Measurements from ENCODE around the gene CAMKMT. TPM values are rescaled to one million over a fixed set of nuclear protein-coding genes. Genes with fewer than 3 reads are reported as not detected.

The CAMKMT gene
- total RNA-seq, 4 donors from 2014 or later = 4.5 to 57.9 (median 15.4) TPM

DNA sequence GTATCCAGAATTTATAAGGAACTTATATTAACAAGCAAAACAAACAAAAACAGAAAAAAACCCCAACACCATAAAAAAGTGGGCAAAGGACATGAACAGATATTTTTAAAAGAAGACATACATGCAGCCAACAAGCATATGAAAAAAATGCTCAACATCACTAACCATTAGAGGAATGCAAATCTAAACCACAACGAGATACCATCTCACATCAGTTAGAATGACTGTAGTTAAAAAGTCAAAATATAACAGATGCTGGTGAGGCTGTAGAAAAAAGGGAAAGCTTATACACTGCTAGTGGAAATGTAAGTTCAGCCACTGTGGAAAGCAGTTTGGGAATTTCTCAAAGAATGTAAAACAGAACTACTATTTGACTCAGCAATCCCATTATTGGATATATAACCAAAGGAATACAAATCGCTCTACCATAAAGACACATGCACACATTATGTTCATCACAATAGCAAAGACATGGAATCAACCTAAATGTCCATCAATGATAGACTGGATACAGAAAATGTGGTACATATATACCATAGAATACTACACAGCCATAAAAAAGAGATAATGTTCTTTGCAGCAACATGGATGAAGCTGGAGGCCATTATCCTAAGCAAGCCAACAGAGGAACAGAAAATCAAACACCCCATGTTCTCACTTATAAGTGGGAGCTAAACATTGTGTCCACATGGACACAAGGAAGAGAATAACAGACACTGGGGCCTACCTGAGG lies 25.8 kb upstream of the CAMKMT start:
- H3K9me3 ChIP-seq = no peaks in the 10 kb centered on the region
- 83 to 89% methylated on average over 2 of the region's 2 CpGs for WGBS, 2 donors (ENCODE audit: low coverage in 1 of 2)
- peaks cover 0 to 52% (median 25%) of the 10 kb centered on the region in 4 donors for H3K36me3 ChIP-seq
- in situ Hi-C loops (cut with MboI; ENCODE audit: low pct_ligation_motif_present in 1 of 4, low pct_unique_long_range_greater_than_20kb in 1 of 4, low sequenced_read_pairs in 3 of 4) (no loop called here), intact Hi-C loops (cut with DNase I; ENCODE audit: low total_unique reads) (no loop called here)
- no peak for DNase-seq
- no peaks in the 10 kb centered on the region for H3K4me1 ChIP-seq
- no peak overlapping the region for H3K27ac ChIP-seq
- TF ChIP-seq POLR2AphosphoS5 (IDR thresholded peaks at IDR 0.05) (no peak), POLR2A (IDR thresholded peaks at IDR 0.05) (no peak), EP300 (IDR thresholded peaks at IDR 0.05; ENCODE audit: low read depth) (no peak)
- TF ChIP-seq, protein P1, sequence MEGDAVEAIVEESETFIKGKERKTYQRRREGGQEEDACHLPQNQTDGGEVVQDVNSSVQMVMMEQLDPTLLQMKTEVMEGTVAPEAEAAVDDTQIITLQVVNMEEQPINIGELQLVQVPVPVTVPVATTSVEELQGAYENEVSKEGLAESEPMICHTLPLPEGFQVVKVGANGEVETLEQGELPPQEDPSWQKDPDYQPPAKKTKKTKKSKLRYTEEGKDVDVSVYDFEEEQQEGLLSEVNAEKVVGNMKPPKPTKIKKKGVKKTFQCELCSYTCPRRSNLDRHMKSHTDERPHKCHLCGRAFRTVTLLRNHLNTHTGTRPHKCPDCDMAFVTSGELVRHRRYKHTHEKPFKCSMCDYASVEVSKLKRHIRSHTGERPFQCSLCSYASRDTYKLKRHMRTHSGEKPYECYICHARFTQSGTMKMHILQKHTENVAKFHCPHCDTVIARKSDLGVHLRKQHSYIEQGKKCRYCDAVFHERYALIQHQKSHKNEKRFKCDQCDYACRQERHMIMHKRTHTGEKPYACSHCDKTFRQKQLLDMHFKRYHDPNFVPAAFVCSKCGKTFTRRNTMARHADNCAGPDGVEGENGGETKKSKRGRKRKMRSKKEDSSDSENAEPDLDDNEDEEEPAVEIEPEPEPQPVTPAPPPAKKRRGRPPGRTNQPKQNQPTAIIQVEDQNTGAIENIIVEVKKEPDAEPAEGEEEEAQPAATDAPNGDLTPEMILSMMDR (IDR thresholded peaks at IDR 0.05) = no peak
- no peak overlapping the region for H3K4me3 ChIP-seq
- no peaks in the 10 kb centered on the region for H3K27me3 ChIP-seq

DNA sequence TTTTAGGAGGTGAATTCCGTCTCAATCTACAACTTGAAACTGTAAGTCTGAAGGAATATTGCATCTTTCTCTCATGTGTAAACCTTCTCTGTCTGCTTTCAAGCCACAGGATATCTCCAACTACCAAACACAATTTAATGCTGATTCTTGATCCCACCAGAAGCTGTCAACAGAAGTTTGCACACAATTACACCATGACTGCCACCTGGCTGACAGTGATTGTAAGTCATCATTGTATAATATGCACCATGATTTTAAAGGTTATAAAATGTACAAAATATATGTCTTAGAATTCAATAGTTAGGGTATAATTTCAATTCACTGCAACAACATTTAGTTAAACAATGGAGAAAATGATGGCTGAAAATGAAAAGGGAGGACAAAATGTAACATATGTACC lies 18.9 kb upstream of the CAMKMT start:
- no peak for DNase-seq
- H3K36me3 ChIP-seq = peaks cover 0 to 51% (median 18%) of the 10 kb centered on the region in 4 donors
- intact Hi-C loops (cut with DNase I; ENCODE audit: low total_unique reads) = no loop called here

DNA sequence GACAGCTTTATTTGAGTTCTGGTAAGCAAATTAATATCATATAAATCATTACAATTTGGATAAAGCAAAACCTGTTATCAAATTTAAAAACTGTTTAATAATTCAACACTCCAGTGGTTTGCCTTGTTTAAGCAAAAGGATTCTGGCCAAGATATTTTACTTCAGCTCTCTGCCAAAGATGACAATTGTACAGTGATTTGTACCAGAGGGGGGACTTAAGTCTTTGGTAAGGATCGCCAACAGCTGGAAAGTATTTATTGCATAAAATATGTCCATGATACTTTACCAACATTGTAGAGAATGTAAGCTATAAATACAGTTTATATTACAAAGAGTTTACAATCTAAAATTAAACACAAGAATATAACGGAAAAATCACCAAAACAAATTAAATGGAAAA lies 14.2 kb upstream of the CAMKMT start:
- intact Hi-C loops (cut with DNase I; ENCODE audit: low total_unique reads) (no loop called here), in situ Hi-C loops (cut with MboI; ENCODE audit: low pct_ligation_motif_present in 1 of 4, low pct_unique_long_range_greater_than_20kb in 1 of 4, low sequenced_read_pairs in 3 of 4) (no loop called here)
- WGBS, 2 donors (ENCODE audit: low coverage in 1 of 2) = 70 to 87% methylated on average over 2 of the region's 2 CpGs
- Histone ChIP-seq H3K27me3 (no peaks in the 10 kb centered on the region), H3K9me3 (no peaks in the 10 kb centered on the region), H3K36me3 (peaks cover 0 to 15% (median 2%) of the 10 kb centered on the region in 4 donors), H3K4me1 (peaks cover 0 to 15% (median 0%) of the 10 kb centered on the region in 4 donors), H3K27ac (no peak overlapping the region), H3K4me3 (no peak overlapping the region)
- TF ChIP-seq EP300 (IDR thresholded peaks at IDR 0.05; ENCODE audit: low read depth) (no peak), POLR2AphosphoS5 (IDR thresholded peaks at IDR 0.05) (no peak), POLR2A (IDR thresholded peaks at IDR 0.05) (no peak)
- TF ChIP-seq, protein P1 (IDR thresholded peaks at IDR 0.05) = no peak
- no peak for DNase-seq

More for the DNA sequence above, 18.9 kb upstream of the CAMKMT start:
- Histone ChIP-seq H3K4me3 (no peak overlapping the region), H3K9me3 (no peaks in the 10 kb centered on the region), H3K4me1 (peaks cover 0 to 6% (median 0%) of the 10 kb centered on the region in 4 donors), H3K27ac (no peak overlapping the region), H3K27me3 (no peaks in the 10 kb centered on the region)
- in situ Hi-C loops (cut with MboI; ENCODE audit: low pct_ligation_motif_present in 1 of 4, low pct_unique_long_range_greater_than_20kb in 1 of 4, low sequenced_read_pairs in 3 of 4) = no loop called here
- no peak for TF ChIP-seq EP300 (IDR thresholded peaks at IDR 0.05; ENCODE audit: low read depth)
- no peak for TF ChIP-seq POLR2AphosphoS5 (IDR thresholded peaks at IDR 0.05)
- TF ChIP-seq, protein P1 (IDR thresholded peaks at IDR 0.05) = peak; percentile 12 to 39 (median 15)
- no peak for TF ChIP-seq POLR2A (IDR thresholded peaks at IDR 0.05)
- 87 to 100% methylated on average over 1 of the region's 1 CpG for WGBS, 2 donors (ENCODE audit: low coverage in 1 of 2)

- in situ Hi-C loops (cut with MboI; ENCODE audit: low pct_ligation_motif_present in 1 of 4, low pct_unique_long_range_greater_than_20kb in 1 of 4, low sequenced_read_pairs in 3 of 4) (no loop called here), intact Hi-C loops (cut with DNase I; ENCODE audit: low total_unique reads) (no loop called here)
- peaks cover 0 to 12% (median 1%) of the 10 kb centered on the region in 4 donors for H3K36me3 ChIP-seq
- H3K27ac ChIP-seq = peak overlapping the region in 3 of 4 donors; percentile 8 to 37 (median 10)
- H3K27me3 ChIP-seq = no peaks in the 10 kb centered on the region
- no peak overlapping the region for H3K4me3 ChIP-seq
- TF ChIP-seq POLR2AphosphoS5 (IDR thresholded peaks at IDR 0.05) = no peak
- TF ChIP-seq, protein P1 (IDR thresholded peaks at IDR 0.05) = no peak
- TF ChIP-seq EP300 (IDR thresholded peaks at IDR 0.05; ENCODE audit: low read depth) = no peak
- no peak for TF ChIP-seq POLR2A (IDR thresholded peaks at IDR 0.05)
- H3K4me1 ChIP-seq = peaks cover 0 to 15% (median 0%) of the 10 kb centered on the region in 4 donors
- WGBS, 2 donors (ENCODE audit: low coverage in 1 of 2) = 65 to 72% methylated on average over 2 of the region's 2 CpGs
- no peaks in the 10 kb centered on the region for H3K9me3 ChIP-seq
- DNase-seq = no peak
Observed at GRCh38 chr2:44348400-44348799, 13.3 kb upstream of the CAMKMT start.

Measured in transverse colon (tissue), 4 donors.